Mesothelial cell of epicardium (in vitro differentiated cells): ENCODE data around the gene ANAPC15. TPM values are rescaled to one million over a fixed set of nuclear protein-coding genes. Genes with fewer than 3 reads are reported as not detected.

ENCODE experiments used
- DNase-seq, 2 experiments: peaks; one replicate each; pipeline ENCODE4 v3.0.0; 2021; ENCODE audit warnings: low spot score in 2 of 2; ENCODE audit not compliant: unreplicated experiment in 2 of 2
- H3K27ac Mint-ChIP-seq: 2 replicates; pipeline ENCODE4 v1.8.0; 2021; ENCODE audit warnings: mixed read lengths
- H3K27me3 Mint-ChIP-seq: 2 replicates; pipeline ENCODE4 v1.8.0; 2021; ENCODE audit warnings: low read depth, mixed read lengths
- H3K36me3 Mint-ChIP-seq: 2 replicates; pipeline ENCODE4 v1.8.0; 2021; ENCODE audit warnings: mixed read lengths
- H3K4me1 Mint-ChIP-seq: 2 replicates; pipeline ENCODE4 v1.8.0; 2021; ENCODE audit warnings: mixed read lengths
- H3K4me3 Mint-ChIP-seq: 2 replicates; pipeline ENCODE4 v1.8.0; 2021; ENCODE audit warnings: mild to moderate bottlenecking, moderate library complexity, mixed read lengths
- H3K9me3 Mint-ChIP-seq: 2 replicates; pipeline ENCODE4 v1.8.0; 2021; ENCODE audit warnings: mixed read lengths
- CTCF ChIP-seq: fragments of 200-600 bp; sonication (generic); IDR thresholded peaks from one replicate; pipeline ENCODE4 v1.5.0; 2021; ENCODE audit warnings: antibody characterized with exemption; ENCODE audit not compliant: unreplicated experiment
- microRNA-seq: library from miRNA; unstranded; fragments of <30 nt; microRNA quantifications from one replicate; pipeline ENCODE4 v1.2.0, GENCODE V29; 2021; ENCODE audit warnings: inconsistent platforms, mixed read lengths
- total RNA-seq: library from RNA; stranded (reverse); gene quantifications from 3 replicates; pipeline ENCODE4 v1.2.1, GENCODE V29; 2021

ANAPC15 gene
- total RNA-seq, 1 donor from 2014 or later = 39.3 TPM

DNA sequence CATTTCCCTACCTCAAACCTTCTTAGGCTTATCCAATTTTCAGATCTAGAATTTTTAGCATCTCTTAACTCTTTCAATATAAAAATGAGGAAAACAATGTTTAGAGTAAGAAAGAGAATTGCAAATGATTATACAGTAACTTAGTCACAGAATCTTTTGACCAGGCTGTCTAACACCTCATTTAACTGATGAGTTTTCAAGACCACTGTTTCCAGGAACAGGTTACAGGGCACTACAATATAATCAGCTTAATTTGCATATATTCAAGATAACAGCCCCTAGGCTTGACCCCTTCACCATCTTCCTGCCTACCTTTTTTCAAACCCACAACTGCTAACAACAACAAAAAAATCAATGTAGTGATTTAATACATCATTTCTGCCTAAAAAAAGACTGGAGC is 44.8 kb downstream of the ANAPC15 start:
- Mint-ChIP-seq H3K4me1 (peaks cover 30% of the 10 kb centered on the region), H3K27ac (no peak overlapping the region), H3K36me3 (peaks cover 7% of the 10 kb centered on the region), H3K9me3 (no peaks in the 10 kb centered on the region), H3K27me3 (no peaks in the 10 kb centered on the region), H3K4me3 (no peak overlapping the region)
- DNase-seq = no peak
- TF ChIP-seq CTCF = no peak

DNA sequence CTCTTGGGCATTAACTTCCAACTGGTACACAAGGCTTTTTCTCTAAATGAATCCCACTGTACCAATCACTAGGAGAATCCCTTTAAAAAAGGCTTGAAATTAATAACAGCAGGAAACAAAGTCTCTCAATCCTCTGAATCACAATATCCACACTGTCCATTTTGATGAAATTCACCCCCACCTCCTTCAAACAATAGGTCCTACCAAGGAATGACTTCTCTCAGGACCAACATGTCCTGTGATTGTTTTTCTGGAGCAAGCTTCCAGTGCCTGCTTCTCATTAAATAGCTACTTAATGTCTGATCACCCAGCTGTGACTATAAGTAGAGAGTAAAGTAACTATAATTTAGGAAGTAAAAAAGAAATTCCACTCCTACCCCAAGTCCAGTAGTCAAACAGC is 45.2 kb downstream of the ANAPC15 start:
- H3K9me3 Mint-ChIP-seq = no peaks in the 10 kb centered on the region
- no peak for DNase-seq
- no peaks in the 10 kb centered on the region for H3K27me3 Mint-ChIP-seq
- no peak for TF ChIP-seq CTCF
- H3K4me1 Mint-ChIP-seq = peaks cover 26% of the 10 kb centered on the region
- H3K27ac Mint-ChIP-seq = no peak overlapping the region
- H3K36me3 Mint-ChIP-seq = peaks cover 7% of the 10 kb centered on the region
- H3K4me3 Mint-ChIP-seq = no peak overlapping the region

GRCh38 chr11:72066855-72067254 is 45.6 kb downstream of the ANAPC15 start:
- H3K4me3 Mint-ChIP-seq = no peak overlapping the region
- no peaks in the 10 kb centered on the region for H3K9me3 Mint-ChIP-seq
- peaks cover 21% of the 10 kb centered on the region for H3K4me1 Mint-ChIP-seq
- no peak for DNase-seq
- H3K36me3 Mint-ChIP-seq = peaks cover 8% of the 10 kb centered on the region
- no peak for TF ChIP-seq CTCF
- H3K27me3 Mint-ChIP-seq = no peaks in the 10 kb centered on the region
- H3K27ac Mint-ChIP-seq = no peak overlapping the region

- Mint-ChIP-seq H3K27ac (no peak overlapping the region), H3K4me1 (peaks cover 5% of the 10 kb centered on the region)
- TF ChIP-seq CTCF = no peak
These were observed 50.6 kb downstream of the ANAPC15 start for GRCh38 chr11:72061739-72062396.

More at GRCh38 chr11:72061739-72062396, 50.6 kb downstream of the ANAPC15 start:
- H3K4me3 Mint-ChIP-seq = no peak overlapping the region
- no peaks in the 10 kb centered on the region for H3K9me3 Mint-ChIP-seq
- peaks cover 8% of the 10 kb centered on the region for H3K36me3 Mint-ChIP-seq
- H3K27me3 Mint-ChIP-seq = no peaks in the 10 kb centered on the region
- no peak for DNase-seq

Small RNA genes within 50 kb of the gene (microRNA-seq; reads per million reads assigned to microRNA genes)
- not detected for gene MIR3165

Other genes starting within 250 kb of the ANAPC15 start
- gene DEFB131B, start 234.2 kb downstream of the ANAPC15 start, total RNA-seq = not detected in 3 replicates
- 14.3 to 16.8 TPM (median 14.6 TPM) in 3 replicates for gene XNDC1N, start 184.1 kb downstream of the ANAPC15 start, total RNA-seq
- gene RNF121, start 183.6 kb downstream of the ANAPC15 start, total RNA-seq = 48.3 to 55.4 TPM (median 52.2 TPM) in 3 replicates
- gene IL18BP, start 113.8 kb downstream of the ANAPC15 start, total RNA-seq = 18.4 to 20.9 TPM (median 18.6 TPM) in 3 replicates
- gene NUMA1, start 32.2 kb downstream of the ANAPC15 start, total RNA-seq = 317 to 334 TPM (median 327 TPM) in 3 replicates
- 3.0 to 5.2 TPM (median 4.3 TPM) in 3 replicates for gene LRRC51, start 31.8 kb downstream of the ANAPC15 start, total RNA-seq
- gene LAMTOR1, start 9.4 kb downstream of the ANAPC15 start, total RNA-seq = 69.1 to 76.5 TPM (median 74.2 TPM) in 3 replicates
- not detected in 3 replicates for gene TOMT, start 6.8 kb downstream of the ANAPC15 start, total RNA-seq
- gene FOLR3, start 23.0 kb upstream of the ANAPC15 start, total RNA-seq = not detected in 3 replicates
- 0.44 to 1.0 TPM (median 0.47 TPM) in 3 replicates for gene FOLR1, start 79.4 kb upstream of the ANAPC15 start, total RNA-seq
- gene FOLR2, start 104.1 kb upstream of the ANAPC15 start, total RNA-seq = not detected in 3 replicates
- 279 to 299 TPM (median 289 TPM) in 3 replicates for gene INPPL1, start 112.1 kb upstream of the ANAPC15 start, total RNA-seq
- gene PHOX2A, start 131.5 kb upstream of the ANAPC15 start, total RNA-seq = not detected in 3 replicates